Fibroblast of villous mesenchyme (primary cell): Measurements from ENCODE around the gene STK32C. TPM values are rescaled to one million over a fixed set of nuclear protein-coding genes. Genes with fewer than 3 reads are reported as not detected.

ENCODE experiments used
- DNase-seq: peaks from one replicate; pipeline ENCODE4 v3.0.0-alpha.2; 2010; ENCODE audit warnings: low read depth
- H3K4me3 ChIP-seq: 2 replicates; pipeline ENCODE4 v1.5.1; 2011; ENCODE audit warnings: low read depth, mild to moderate bottlenecking, low read length
- total RNA-seq: library from RNA; depleted of rRNA; stranded (reverse); fragments of >200 nt; gene quantifications from 2 replicates; pipeline ENCODE4 v1.2.3, GENCODE V29; 2012
- TF ChIP-seq, protein P1 (sequence below): IDR thresholded peaks from 2 replicates; pipeline ENCODE4 v1.5.1; 2012; ENCODE audit warnings: low read depth, mild to moderate bottlenecking, low read length; ENCODE audit not compliant: insufficient read depth

Gene STK32C
- total RNA-seq, 1 donor, result 8.6 TPM

DNA sequence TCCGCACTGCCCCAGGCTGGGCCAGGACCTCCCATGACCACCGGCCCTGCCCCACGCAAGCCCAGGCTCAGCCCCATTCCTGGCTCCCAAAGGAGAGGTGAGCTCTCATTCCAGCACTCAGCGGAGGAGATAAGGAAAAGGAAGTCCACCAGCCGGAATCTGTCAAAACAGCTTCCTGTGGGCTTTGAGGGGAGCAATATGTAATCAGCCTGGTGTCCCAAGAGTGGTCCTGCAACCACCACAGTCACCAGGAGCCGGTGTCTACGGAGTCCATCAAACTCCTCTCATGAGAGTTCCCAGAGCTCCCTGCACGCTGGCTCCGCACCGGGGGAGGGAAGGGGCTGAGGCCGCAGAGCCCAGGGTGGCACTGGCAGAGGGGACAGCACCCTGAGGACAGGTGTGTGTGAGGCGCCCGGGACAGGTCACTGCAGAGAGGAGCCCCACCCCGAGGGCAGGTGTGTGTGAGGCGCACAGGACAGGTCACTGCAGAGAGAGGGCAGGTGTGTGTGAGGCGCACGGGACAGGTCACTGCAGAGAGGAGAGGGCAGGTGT lies 57.9 kb downstream of the STK32C start:
- DNase-seq, result no peak
- TF ChIP-seq, protein P1, sequence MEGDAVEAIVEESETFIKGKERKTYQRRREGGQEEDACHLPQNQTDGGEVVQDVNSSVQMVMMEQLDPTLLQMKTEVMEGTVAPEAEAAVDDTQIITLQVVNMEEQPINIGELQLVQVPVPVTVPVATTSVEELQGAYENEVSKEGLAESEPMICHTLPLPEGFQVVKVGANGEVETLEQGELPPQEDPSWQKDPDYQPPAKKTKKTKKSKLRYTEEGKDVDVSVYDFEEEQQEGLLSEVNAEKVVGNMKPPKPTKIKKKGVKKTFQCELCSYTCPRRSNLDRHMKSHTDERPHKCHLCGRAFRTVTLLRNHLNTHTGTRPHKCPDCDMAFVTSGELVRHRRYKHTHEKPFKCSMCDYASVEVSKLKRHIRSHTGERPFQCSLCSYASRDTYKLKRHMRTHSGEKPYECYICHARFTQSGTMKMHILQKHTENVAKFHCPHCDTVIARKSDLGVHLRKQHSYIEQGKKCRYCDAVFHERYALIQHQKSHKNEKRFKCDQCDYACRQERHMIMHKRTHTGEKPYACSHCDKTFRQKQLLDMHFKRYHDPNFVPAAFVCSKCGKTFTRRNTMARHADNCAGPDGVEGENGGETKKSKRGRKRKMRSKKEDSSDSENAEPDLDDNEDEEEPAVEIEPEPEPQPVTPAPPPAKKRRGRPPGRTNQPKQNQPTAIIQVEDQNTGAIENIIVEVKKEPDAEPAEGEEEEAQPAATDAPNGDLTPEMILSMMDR, result no peak
- H3K4me3 ChIP-seq, result no peak overlapping the region

DNA sequence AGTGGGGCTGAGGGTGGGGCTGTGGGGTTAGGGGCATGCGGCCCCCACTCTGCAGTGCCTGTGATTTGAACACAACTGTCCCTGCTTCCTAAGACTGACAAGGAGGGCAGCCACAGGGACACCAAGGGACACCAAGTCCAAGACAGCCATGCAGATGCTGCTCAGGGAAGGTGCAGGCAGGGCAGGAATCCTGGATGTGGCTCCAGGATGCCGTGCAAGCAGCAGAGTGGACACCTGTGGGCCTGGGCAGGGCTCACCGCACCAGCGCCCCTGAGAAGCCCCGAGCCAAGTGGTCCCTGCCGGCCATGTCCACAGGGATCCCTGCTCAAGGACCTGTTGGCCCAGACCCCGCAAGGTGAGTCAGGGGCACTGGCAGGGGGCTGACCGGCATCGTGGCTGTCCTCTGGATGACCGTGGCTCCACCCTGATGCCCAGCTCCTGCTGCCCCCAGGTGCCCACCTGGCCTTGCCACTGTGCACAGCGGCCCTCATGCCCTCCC lies 58.5 kb downstream of the STK32C start:
- H3K4me3 ChIP-seq, result no peak overlapping the region
- TF ChIP-seq, protein P1, result no peak
- no peak for DNase-seq

- TF ChIP-seq, protein P1, result no peak
- peak; percentile 23 for DNase-seq
- peak overlapping the region; percentile 54 for H3K4me3 ChIP-seq
Observed at GRCh38 chr10:132248455-132249225, 59.1 kb downstream of the STK32C start.

DNA sequence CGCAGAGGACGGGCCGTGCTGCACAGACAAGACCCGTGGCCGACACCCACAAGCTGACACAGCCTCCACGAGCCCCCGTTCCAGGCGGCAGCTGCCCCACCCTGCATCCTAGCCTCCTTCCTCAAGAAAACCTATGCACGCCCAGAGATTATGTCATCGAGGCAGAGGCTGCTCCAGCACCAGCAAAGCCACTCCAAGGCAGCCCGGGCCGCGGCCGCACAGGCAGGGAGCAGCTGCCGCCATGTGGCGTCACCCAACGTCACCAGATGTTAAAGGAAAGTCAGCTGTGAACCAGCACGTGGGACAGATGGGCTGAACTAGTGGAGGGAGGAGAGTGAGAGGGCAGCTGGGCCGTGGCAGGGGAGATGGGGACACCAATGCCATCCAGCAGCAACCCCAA lies 59.8 kb downstream of the STK32C start:
- TF ChIP-seq, protein P1, result no peak
- peak; percentile 13 for DNase-seq
- H3K4me3 ChIP-seq, result no peak overlapping the region

DNA sequence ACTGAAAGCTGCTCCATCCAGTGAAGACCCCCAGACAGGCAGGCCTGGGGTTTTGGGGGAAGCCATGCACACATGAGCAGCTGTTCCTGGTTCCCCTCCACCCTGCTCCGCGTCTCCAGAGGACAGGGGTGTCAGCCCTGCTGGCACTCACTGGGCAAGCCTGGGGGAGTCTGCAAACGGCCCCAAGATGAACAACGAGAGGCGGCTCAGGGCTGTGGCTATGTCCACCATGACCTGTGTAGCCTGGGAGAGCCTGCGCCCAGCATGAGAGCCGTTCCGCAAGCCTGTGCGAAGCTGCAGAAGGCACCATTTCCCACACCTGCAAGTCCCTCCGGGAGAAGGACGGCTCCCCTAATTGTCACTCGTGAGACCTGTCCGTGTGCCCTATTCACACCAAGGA lies 61.5 kb downstream of the STK32C start:
- no peak overlapping the region for H3K4me3 ChIP-seq
- DNase-seq, result no peak
- TF ChIP-seq, protein P1, result no peak

- TF ChIP-seq, protein P1, result no peak
- DNase-seq, result no peak
- no peak overlapping the region for H3K4me3 ChIP-seq
Observed at GRCh38 chr10:132245056-132245455, 62.7 kb downstream of the STK32C start.
